Neural cell (in vitro differentiated cells): ENCODE data around the gene MGLL. TPM values are rescaled to one million over a fixed set of nuclear protein-coding genes. Genes with fewer than 3 reads are reported as not detected.

Source experiments
- H2AFZ ChIP-seq: fragments of 200-600, 300-800 bp; sonication (generic), shearing (Covaris generic); 2 replicates; pipeline ENCODE4 v1.6.0; 2014; ENCODE audit warnings: low read depth, mild to moderate bottlenecking, antibody characterized with exemption, low read length, moderate library complexity
- H3F3A ChIP-seq: fragments of 200-600 bp; shearing (Covaris generic); 2 replicates; pipeline ENCODE4 v1.6.1; 2016; ENCODE audit warnings: mild to moderate bottlenecking, moderate library complexity, mixed read lengths, antibody characterized with exemption, low read length; ENCODE audit not compliant: insufficient read depth, poor library complexity, severe bottlenecking
- H3K27ac ChIP-seq: fragments of 200-600, 300-800 bp; sonication (generic), shearing (Covaris generic); 2 replicates; pipeline ENCODE4 v1.5.1; 2014; ENCODE audit warnings: mild to moderate bottlenecking, low read length, moderate library complexity
- H3K27me3 ChIP-seq: fragments of 300-800, 200-600 bp; sonication (generic), shearing (Covaris generic); 2 replicates; pipeline ENCODE4 v1.6.0; 2014; ENCODE audit warnings: mild to moderate bottlenecking, low read depth, low read length, moderate library complexity; ENCODE audit not compliant: insufficient read depth
- H3K36me3 ChIP-seq: fragments of 300-800, 200-600 bp; sonication (generic), shearing (Covaris generic); 2 replicates; pipeline ENCODE4 v1.5.1; 2014; ENCODE audit warnings: mild to moderate bottlenecking, antibody characterized with exemption, low read length, moderate library complexity; ENCODE audit not compliant: insufficient read depth
- H3K4me2 ChIP-seq: fragments of 300-800, 200-600 bp; sonication (generic), shearing (Covaris generic); 2 replicates; pipeline ENCODE4 v1.6.0; 2014; ENCODE audit warnings: mild to moderate bottlenecking, low read length
- H3K4me3 ChIP-seq: fragments of 300-800, 200-600 bp; sonication (generic), shearing (Covaris generic); 2 replicates; pipeline ENCODE4 v1.5.1; 2014; ENCODE audit warnings: mild to moderate bottlenecking, low read length, moderate library complexity
- H3K79me2 ChIP-seq: fragments of 200-600 bp; shearing (Covaris generic); replicated peaks from 2 replicates; pipeline ENCODE4 v1.6.0; 2014; ENCODE audit warnings: mild to moderate bottlenecking, low read length, moderate library complexity; ENCODE audit not compliant: insufficient read depth
- H3K9ac ChIP-seq: fragments of 300-800, 200-600 bp; sonication (generic), shearing (Covaris generic); 2 replicates; pipeline ENCODE4 v1.6.1; 2016; ENCODE audit warnings: mild to moderate bottlenecking, low read length, mixed read lengths
- H3K9me2 ChIP-seq: fragments of 200-600 bp; shearing (Covaris generic); 2 replicates; pipeline ENCODE4 v1.6.1; 2016; ENCODE audit warnings: mild to moderate bottlenecking, low read length, mixed read lengths; ENCODE audit not compliant: insufficient read depth
- H3K9me3 ChIP-seq: fragments of 200-600, 300-800 bp; sonication (generic), shearing (Covaris generic); 2 replicates; pipeline ENCODE4 v1.6.1; 2016; ENCODE audit warnings: mild to moderate bottlenecking, mixed run types, low read length, moderate library complexity, mixed read lengths
- H4K20me1 ChIP-seq: fragments of 200-600 bp; shearing (Covaris generic); 2 replicates; pipeline ENCODE4 v1.6.1; 2016; ENCODE audit warnings: mild to moderate bottlenecking, mixed run types; ENCODE audit not compliant: insufficient read depth
- EP300 ChIP-seq: fragments of 450-650 bp; conservative IDR thresholded peaks from 2 replicates; pipeline ENCODE4 v1.6.1; 2014; ENCODE audit warnings: antibody characterized with exemption, mild to moderate bottlenecking, moderate library complexity; ENCODE audit not compliant: poor library complexity, severe bottlenecking
- EZH2 ChIP-seq: fragments of 200-600, 300-800 bp; shearing (Covaris generic), sonication (generic); IDR thresholded peaks from 2 replicates; pipeline ENCODE4 v1.6.1; 2014; ENCODE audit warnings: antibody characterized with exemption, low read length, borderline replicate concordance, mild to moderate bottlenecking; ENCODE audit not compliant: insufficient read depth, poor library complexity, severe bottlenecking
- MXI1 ChIP-seq: fragments of 450-650 bp; conservative IDR thresholded peaks from 2 replicates; pipeline ENCODE4 v1.6.1; 2014; ENCODE audit warnings: antibody characterized with exemption, mild to moderate bottlenecking; ENCODE audit not compliant: poor library complexity, severe bottlenecking
- POLR2AphosphoS5 ChIP-seq: IDR thresholded peaks from 2 replicates; pipeline ENCODE4 v1.6.1; 2012
- RAD21 ChIP-seq: fragments of 450-650 bp; conservative IDR thresholded peaks from 2 replicates; pipeline ENCODE4 v1.6.1; 2014; ENCODE audit warnings: antibody characterized with exemption, mild to moderate bottlenecking, moderate library complexity
- SMC3 ChIP-seq: fragments of 450-650 bp; conservative IDR thresholded peaks from 2 replicates; pipeline ENCODE4 v1.6.1; 2014; ENCODE audit warnings: antibody characterized with exemption, mild to moderate bottlenecking, moderate library complexity; ENCODE audit not compliant: poor library complexity
- TAF1 ChIP-seq: IDR thresholded peaks from 2 replicates; pipeline ENCODE4 v1.6.1; 2012; ENCODE audit warnings: low read depth
- polyA plus RNA-seq: library from polyadenylated mRNA; depleted of rRNA; stranded (reverse); fragments of >200 nt; gene quantifications from 2 replicates; pipeline ENCODE4 v1.2.3, GENCODE V29; 2014
- TF ChIP-seq, protein P1 (sequence below): IDR thresholded peaks from 2 replicates; pipeline ENCODE4 v1.6.1; 2012; ENCODE audit warnings: borderline replicate concordance
- TF ChIP-seq, protein P2 (sequence below): fragments of 450-650 bp; IDR thresholded peaks from 2 replicates; pipeline ENCODE4 v1.5.1; 2014; ENCODE audit warnings: antibody characterized with exemption, mild to moderate bottlenecking, moderate library complexity; ENCODE audit not compliant: poor library complexity, severe bottlenecking

MGLL gene
- polyA plus RNA-seq, 1 donor from 2014 or later: 2.0 TPM

DNA sequence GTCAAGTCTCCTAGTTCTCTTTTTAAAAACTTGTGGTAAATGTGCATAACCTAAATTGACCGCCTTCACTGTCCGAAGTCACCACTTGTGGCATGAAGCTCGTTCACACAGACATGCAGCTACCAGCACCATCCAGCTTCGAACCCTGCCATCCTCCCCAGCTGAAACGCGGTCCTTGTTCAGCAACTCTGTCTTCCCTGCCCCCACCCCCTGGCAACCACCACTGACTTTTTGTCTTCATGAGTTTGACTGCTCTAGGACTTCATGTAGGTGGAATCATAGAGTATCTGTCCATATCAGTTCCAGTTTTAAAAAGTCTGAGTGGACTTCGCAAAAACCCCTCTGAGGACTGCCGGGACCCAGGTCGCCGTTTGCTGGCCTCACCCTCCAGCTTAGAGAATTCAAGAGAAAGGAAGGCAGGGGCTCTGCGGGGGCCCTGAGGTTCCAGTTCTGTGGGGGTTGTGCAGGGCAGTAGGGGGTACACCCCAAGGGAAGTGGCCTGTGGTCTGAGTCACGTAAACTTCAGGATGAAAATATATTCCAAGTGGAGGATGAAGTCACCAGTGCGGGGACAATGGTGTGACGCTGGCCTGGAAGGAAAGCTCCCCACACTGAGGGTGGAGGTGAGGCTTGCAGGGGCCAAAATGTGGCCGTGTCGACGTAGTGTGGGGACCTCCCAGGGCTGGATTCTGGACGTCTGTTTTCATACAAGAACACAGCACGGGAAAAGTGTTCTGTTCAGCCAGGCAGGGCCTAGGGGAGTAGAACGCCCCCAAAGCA lies 82.0 kb downstream of the MGLL start:
- Histone ChIP-seq H3K27ac (no peak overlapping the region), H3K27me3 (no peaks in the 10 kb centered on the region), H3K9me2 (no peaks in the 10 kb centered on the region), H4K20me1 (no peaks in the 10 kb centered on the region), H3K4me3 (no peak overlapping the region), H3K9ac (no peak overlapping the region), H2AFZ (no peak overlapping the region), H3K36me3 (no peaks in the 10 kb centered on the region), H3K79me2 (no peaks in the 10 kb centered on the region), H3K9me3 (no peaks in the 10 kb centered on the region), H3K4me2 (no peak overlapping the region), H3F3A (no peaks in the 10 kb centered on the region)
- TF ChIP-seq, protein P1, sequence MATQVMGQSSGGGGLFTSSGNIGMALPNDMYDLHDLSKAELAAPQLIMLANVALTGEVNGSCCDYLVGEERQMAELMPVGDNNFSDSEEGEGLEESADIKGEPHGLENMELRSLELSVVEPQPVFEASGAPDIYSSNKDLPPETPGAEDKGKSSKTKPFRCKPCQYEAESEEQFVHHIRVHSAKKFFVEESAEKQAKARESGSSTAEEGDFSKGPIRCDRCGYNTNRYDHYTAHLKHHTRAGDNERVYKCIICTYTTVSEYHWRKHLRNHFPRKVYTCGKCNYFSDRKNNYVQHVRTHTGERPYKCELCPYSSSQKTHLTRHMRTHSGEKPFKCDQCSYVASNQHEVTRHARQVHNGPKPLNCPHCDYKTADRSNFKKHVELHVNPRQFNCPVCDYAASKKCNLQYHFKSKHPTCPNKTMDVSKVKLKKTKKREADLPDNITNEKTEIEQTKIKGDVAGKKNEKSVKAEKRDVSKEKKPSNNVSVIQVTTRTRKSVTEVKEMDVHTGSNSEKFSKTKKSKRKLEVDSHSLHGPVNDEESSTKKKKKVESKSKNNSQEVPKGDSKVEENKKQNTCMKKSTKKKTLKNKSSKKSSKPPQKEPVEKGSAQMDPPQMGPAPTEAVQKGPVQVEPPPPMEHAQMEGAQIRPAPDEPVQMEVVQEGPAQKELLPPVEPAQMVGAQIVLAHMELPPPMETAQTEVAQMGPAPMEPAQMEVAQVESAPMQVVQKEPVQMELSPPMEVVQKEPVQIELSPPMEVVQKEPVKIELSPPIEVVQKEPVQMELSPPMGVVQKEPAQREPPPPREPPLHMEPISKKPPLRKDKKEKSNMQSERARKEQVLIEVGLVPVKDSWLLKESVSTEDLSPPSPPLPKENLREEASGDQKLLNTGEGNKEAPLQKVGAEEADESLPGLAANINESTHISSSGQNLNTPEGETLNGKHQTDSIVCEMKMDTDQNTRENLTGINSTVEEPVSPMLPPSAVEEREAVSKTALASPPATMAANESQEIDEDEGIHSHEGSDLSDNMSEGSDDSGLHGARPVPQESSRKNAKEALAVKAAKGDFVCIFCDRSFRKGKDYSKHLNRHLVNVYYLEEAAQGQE: no peak
- TF ChIP-seq EP300 (no peak), MXI1 (no peak), SMC3 (no peak), EZH2 (no peak), POLR2AphosphoS5 (no peak), TAF1 (no peak), RAD21 (no peak)
- TF ChIP-seq, protein P2, sequence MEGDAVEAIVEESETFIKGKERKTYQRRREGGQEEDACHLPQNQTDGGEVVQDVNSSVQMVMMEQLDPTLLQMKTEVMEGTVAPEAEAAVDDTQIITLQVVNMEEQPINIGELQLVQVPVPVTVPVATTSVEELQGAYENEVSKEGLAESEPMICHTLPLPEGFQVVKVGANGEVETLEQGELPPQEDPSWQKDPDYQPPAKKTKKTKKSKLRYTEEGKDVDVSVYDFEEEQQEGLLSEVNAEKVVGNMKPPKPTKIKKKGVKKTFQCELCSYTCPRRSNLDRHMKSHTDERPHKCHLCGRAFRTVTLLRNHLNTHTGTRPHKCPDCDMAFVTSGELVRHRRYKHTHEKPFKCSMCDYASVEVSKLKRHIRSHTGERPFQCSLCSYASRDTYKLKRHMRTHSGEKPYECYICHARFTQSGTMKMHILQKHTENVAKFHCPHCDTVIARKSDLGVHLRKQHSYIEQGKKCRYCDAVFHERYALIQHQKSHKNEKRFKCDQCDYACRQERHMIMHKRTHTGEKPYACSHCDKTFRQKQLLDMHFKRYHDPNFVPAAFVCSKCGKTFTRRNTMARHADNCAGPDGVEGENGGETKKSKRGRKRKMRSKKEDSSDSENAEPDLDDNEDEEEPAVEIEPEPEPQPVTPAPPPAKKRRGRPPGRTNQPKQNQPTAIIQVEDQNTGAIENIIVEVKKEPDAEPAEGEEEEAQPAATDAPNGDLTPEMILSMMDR: no peak

DNA sequence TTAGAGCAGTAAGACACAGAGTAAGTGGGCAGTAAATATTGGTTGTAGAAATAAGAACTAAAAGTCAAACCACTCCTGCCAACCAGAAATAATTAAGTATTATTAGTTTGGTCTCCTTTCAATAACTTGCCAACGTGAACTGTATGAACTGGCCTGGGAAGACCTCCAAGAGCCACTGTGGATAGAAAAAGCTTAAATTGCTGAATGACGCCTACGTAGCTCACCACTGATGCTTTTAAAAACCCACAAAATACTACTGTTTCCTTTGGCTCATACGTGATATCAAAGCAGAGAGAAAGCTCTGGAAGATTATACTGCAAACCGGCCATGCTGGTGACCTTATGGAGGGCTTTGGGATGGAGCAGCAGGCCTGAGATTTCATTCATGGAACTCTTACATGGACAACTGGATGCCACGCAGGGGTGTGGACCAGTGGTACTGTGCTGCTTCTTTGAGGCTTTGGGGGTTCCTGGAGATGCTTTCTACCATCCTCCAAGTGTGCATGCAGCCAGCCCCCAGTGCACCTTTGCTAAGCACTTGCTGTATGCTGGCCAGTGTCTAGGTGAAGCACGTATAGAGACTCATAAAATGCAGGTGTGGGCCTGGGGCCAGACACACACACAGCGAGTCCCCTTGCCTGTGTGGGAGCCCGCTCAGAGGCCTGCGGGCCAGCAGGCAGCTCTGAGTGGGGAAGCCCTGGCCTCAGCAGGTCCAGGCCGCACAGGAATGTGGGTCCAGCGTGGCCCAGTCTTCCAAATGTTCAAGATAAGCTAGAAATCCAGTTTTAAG lies 82.8 kb downstream of the MGLL start:
- Histone ChIP-seq H2AFZ (no peak overlapping the region), H3K9me3 (no peaks in the 10 kb centered on the region), H3K27me3 (no peaks in the 10 kb centered on the region), H3F3A (no peaks in the 10 kb centered on the region), H3K4me2 (no peak overlapping the region), H3K9ac (no peak overlapping the region), H3K9me2 (no peaks in the 10 kb centered on the region), H4K20me1 (no peaks in the 10 kb centered on the region), H3K27ac (no peak overlapping the region), H3K36me3 (no peaks in the 10 kb centered on the region), H3K79me2 (no peaks in the 10 kb centered on the region), H3K4me3 (no peak overlapping the region)
- TF ChIP-seq POLR2AphosphoS5 (no peak), TAF1 (no peak)
